GM12874 (cell line): ENCODE data around the gene C20orf141.

Experiments used
- CTCF ChIP-seq: IDR thresholded peaks from 2 replicates; pipeline ENCODE4 v1.5.1; 2011; ENCODE audit warnings: low read depth, mild to moderate bottlenecking, control low read depth, low read length, moderate library complexity; ENCODE audit not compliant: insufficient read depth

The C20orf141 gene

GRCh38 chr20:2834401-2835110 lies 19.8 kb downstream of the C20orf141 start:
- no peak for TF ChIP-seq CTCF

- no peak for TF ChIP-seq CTCF
Observed at GRCh38 chr20:2835331-2835796, 20.6 kb downstream of the C20orf141 start.

- no peak for TF ChIP-seq CTCF
Observed at GRCh38 chr20:2836035-2836434, 21.2 kb downstream of the C20orf141 start.

GRCh38 chr20:2837221-2837960 lies 22.6 kb downstream of the C20orf141 start:
- TF ChIP-seq CTCF = no peak

- no peak for TF ChIP-seq CTCF
Observed at GRCh38 chr20:2838170-2838797, 23.5 kb downstream of the C20orf141 start.

- no peak for TF ChIP-seq CTCF
Observed at GRCh38 chr20:2838847-2839671, 24.3 kb downstream of the C20orf141 start.
